K562 (cell line): Measurements from ENCODE around the gene CCNYL1. TPM values are rescaled to one million over a fixed set of nuclear protein-coding genes. Genes with fewer than 3 reads are reported as not detected.

Experiments
- BCL6 ChIP-seq: fragments of 250-450 bp; sonication (Bioruptor Pico); IDR thresholded peaks from 2 replicates; pipeline ENCODE4 v1.4.0; 2020
- BRCA1 ChIP-seq, 2 experiments: fragments of 450-650 bp in 1 of 2; sonication (generic) in 1 of 2; formaldehyde crosslinking in 1 of 2; IDR thresholded peaks; 2 replicates each; pipeline versions ENCODE4 v1.5.0 to v1.6.1; 2017 to 2020; ENCODE audit warnings: mild to moderate bottlenecking in 1 of 2, missing genetic modification reagents in 1 of 2
- EHMT2 ChIP-seq: fragments of 450-650 bp; IDR thresholded peaks from 2 replicates; pipeline ENCODE4 v1.6.1; 2018; ENCODE audit warnings: antibody characterized with exemption
- ELF1 ChIP-seq: fragments of 200-800 bp; sonication (Bioruptor generic); IDR thresholded peaks from 2 replicates; pipeline ENCODE4 v1.6.1; 2016; ENCODE audit warnings: missing genetic modification characterization, missing compliant biosample characterization
- ILF3 ChIP-seq: fragments of 450-650 bp; IDR thresholded peaks from 2 replicates; pipeline ENCODE4 v1.6.1; 2018; ENCODE audit warnings: antibody characterized with exemption, mild to moderate bottlenecking, moderate library complexity, borderline replicate concordance
- MBD2 ChIP-seq: sonication (generic); IDR thresholded peaks from 2 replicates; pipeline ENCODE4 v1.6.1; 2016; ENCODE audit warnings: low read depth, borderline replicate concordance
- MECOM ChIP-seq: fragments of 250-450 bp; sonication (Bioruptor Pico); IDR thresholded peaks from 2 replicates; pipeline ENCODE4 v1.8.0; 2022; ENCODE audit warnings: inconsistent platforms
- NELFE ChIP-seq: IDR thresholded peaks from 2 replicates; pipeline ENCODE4 v1.6.1; 2011; ENCODE audit warnings: mild to moderate bottlenecking; ENCODE audit not compliant: insufficient read depth, insufficient read length
- PPARD ChIP-seq: fragments of 250-450 bp; sonication (Bioruptor Pico); IDR thresholded peaks from 2 replicates; pipeline ENCODE4 v1.8.0; 2022; ENCODE audit warnings: inconsistent platforms, mild to moderate bottlenecking, moderate library complexity
- PTRF ChIP-seq: fragments of 450-650 bp; IDR thresholded peaks from 2 replicates; pipeline ENCODE4 v1.6.1; 2016; ENCODE audit warnings: mild to moderate bottlenecking, missing genetic modification characterization, missing compliant biosample characterization
- RFX5 ChIP-seq: IDR thresholded peaks from 2 replicates; pipeline ENCODE4 v1.6.1; 2011; ENCODE audit warnings: low read depth, mild to moderate bottlenecking, improper control_type of control experiment, low read length
- SLC30A9 ChIP-seq: fragments of 250-450 bp; sonication (Bioruptor Pico); IDR thresholded peaks from 2 replicates; pipeline ENCODE4 v1.8.0; 2022; ENCODE audit warnings: mild to moderate bottlenecking, moderate library complexity
- SMARCA4 ChIP-seq: fragments of 450-650 bp; IDR thresholded peaks from 2 replicates; pipeline ENCODE4 v1.6.1; 2016
- ZNF184 ChIP-seq: sonication (generic); formaldehyde crosslinking; IDR thresholded peaks from 2 replicates; pipeline ENCODE4 v1.5.0; 2020; ENCODE audit warnings: missing genetic modification reagents
- ZNF217 ChIP-seq: sonication (generic); formaldehyde crosslinking; IDR thresholded peaks from 2 replicates; pipeline ENCODE4 v1.8.0; 2022; ENCODE audit warnings: mild to moderate bottlenecking, missing genetic modification reagents
- polyA plus RNA-seq, 8 experiments: library from polyadenylated mRNA; depleted of rRNA in 4 of 8; stranded (reverse) in 5 of 8; unstranded in 3 of 8; fragments of >200 nt; fragmentation: Nextera tagmentation in 2 of 8; fragmentation: Illumina TruSeq in 1 of 8; extraction: Ambion mirVana in 2 of 8; extraction: Trizol in 1 of 8; gene quantifications; 2 replicates each; pipeline versions ENCODE4 v1.2.1 to v1.2.3, GENCODE V29; 2011 to 2014; ENCODE audit warnings: inconsistent platforms in 1 of 8, missing spikeins in 1 of 8
- total RNA-seq, 7 experiments: library from RNA; depleted of rRNA in 6 of 7; stranded (reverse); fragments of >200 nt in 6 of 7; fragmentation: Illumina TruSeq in 2 of 7; extraction: Trizol in 2 of 7; gene quantifications; 2 replicates each; pipeline versions ENCODE4 v1.2.1 to v1.2.3, GENCODE V29; 2011 to 2021; ENCODE audit warnings: low replicate concordance in 1 of 7
- TF ChIP-seq, protein P1 (sequence below): fragments of 450-650 bp; IDR thresholded peaks from 2 replicates; pipeline ENCODE4 v1.6.1; 2018; ENCODE audit not compliant: partially characterized antibody
- TF ChIP-seq, protein P2 (sequence below): fragments of 450-650 bp; conservative IDR thresholded peaks from 2 replicates; pipeline ENCODE4 v1.6.1; 2016; ENCODE audit warnings: missing genetic modification characterization, low read depth, mild to moderate bottlenecking, missing compliant biosample characterization, moderate library complexity
- TF ChIP-seq, protein P3 (sequence below): fragments of 250-450 bp; sonication (Bioruptor Pico); IDR thresholded peaks from 2 replicates; pipeline ENCODE4 v1.5.0; 2022; ENCODE audit warnings: mild to moderate bottlenecking
- TF ChIP-seq, protein P4 (sequence below), 3 experiments: fragments of 200-800 bp in 1 of 3; sonication (Bioruptor generic) in 1 of 3; sonication (generic) in 1 of 3; formaldehyde crosslinking in 1 of 3; IDR thresholded peaks; 2 replicates each; pipeline versions ENCODE4 v1.6.1 to v1.8.0; 2016 to 2022; ENCODE audit warnings: mild to moderate bottlenecking in 2 of 3, missing compliant biosample characterization in 2 of 3, missing genetic modification characterization in 2 of 3, missing genetic modification reagents in 1 of 3

The CCNYL1 gene
- total and polyA plus RNA-seq, 9 of the 15 experiments (the other 6 are each of a cell fraction or from before 2014, with no cell fraction given) = 1.9 to 7.5 (median 4.7) TPM

DNA sequence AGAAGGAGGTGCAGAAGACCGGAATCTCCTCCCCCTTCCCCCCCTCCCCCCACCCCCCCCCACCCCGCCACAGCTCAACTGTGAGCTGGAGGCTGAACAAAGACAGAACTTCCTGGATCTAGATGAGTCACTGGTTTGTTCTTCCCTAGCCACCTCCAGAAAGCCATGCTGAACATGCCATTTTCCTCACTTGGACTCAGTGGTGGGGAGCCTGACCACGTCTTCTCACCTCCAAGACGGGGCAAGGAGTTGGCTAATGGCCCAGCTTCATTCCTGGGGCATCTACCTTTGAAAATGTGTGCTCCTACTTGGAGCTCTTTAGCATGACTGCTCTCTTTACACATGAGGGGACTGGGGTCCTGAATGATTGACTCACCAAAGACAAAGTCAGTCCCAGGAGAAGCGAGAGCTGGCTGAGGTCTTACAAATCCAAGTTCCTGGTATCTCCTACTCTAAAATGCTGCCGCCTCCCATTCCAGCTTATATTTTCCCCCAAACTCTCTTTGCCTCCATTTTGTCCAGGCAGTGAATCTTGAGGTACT is 80.9 kb downstream of the CCNYL1 start (continued):
- TF ChIP-seq, protein P1, sequence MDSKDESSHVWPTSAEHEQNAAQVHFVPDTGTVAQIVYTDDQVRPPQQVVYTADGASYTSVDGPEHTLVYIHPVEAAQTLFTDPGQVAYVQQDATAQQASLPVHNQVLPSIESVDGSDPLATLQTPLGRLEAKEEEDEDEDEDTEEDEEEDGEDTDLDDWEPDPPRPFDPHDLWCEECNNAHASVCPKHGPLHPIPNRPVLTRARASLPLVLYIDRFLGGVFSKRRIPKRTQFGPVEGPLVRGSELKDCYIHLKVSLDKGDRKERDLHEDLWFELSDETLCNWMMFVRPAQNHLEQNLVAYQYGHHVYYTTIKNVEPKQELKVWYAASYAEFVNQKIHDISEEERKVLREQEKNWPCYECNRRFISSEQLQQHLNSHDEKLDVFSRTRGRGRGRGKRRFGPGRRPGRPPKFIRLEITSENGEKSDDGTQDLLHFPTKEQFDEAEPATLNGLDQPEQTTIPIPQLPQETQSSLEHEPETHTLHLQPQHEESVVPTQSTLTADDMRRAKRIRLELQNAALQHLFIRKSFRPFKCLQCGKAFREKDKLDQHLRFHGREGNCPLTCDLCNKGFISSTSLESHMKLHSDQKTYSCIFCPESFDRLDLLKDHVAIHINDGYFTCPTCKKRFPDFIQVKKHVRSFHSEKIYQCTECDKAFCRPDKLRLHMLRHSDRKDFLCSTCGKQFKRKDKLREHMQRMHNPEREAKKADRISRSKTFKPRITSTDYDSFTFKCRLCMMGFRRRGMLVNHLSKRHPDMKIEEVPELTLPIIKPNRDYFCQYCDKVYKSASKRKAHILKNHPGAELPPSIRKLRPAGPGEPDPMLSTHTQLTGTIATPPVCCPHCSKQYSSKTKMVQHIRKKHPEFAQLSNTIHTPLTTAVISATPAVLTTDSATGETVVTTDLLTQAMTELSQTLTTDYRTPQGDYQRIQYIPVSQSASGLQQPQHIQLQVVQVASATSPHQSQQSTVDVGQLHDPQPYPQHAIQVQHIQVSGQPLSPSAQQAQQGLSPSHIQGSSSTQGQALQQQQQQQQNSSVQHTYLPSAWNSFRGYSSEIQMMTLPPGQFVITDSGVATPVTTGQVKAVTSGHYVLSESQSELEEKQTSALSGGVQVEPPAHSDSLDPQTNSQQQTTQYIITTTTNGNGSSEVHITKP = no peak
- TF ChIP-seq PPARD (CRISPR knock-in tag) = no peak
- TF ChIP-seq ELF1 (tag) = peak; percentile 49
- TF ChIP-seq, protein P2, sequence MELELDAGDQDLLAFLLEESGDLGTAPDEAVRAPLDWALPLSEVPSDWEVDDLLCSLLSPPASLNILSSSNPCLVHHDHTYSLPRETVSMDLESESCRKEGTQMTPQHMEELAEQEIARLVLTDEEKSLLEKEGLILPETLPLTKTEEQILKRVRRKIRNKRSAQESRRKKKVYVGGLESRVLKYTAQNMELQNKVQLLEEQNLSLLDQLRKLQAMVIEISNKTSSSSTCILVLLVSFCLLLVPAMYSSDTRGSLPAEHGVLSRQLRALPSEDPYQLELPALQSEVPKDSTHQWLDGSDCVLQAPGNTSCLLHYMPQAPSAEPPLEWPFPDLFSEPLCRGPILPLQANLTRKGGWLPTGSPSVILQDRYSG (tag) = peak; percentile 91
- TF ChIP-seq NELFE = no peak
- TF ChIP-seq, protein P3, sequence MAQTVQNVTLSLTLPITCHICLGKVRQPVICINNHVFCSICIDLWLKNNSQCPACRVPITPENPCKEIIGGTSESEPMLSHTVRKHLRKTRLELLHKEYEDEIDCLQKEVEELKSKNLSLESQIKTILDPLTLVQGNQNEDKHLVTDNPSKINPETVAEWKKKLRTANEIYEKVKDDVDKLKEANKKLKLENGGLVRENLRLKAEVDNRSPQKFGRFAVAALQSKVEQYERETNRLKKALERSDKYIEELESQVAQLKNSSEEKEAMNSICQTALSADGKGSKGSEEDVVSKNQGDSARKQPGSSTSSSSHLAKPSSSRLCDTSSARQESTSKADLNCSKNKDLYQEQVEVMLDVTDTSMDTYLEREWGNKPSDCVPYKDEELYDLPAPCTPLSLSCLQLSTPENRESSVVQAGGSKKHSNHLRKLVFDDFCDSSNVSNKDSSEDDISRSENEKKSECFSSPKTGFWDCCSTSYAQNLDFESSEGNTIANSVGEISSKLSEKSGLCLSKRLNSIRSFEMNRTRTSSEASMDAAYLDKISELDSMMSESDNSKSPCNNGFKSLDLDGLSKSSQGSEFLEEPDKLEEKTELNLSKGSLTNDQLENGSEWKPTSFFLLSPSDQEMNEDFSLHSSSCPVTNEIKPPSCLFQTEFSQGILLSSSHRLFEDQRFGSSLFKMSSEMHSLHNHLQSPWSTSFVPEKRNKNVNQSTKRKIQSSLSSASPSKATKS = no peak
- TF ChIP-seq, protein P4, sequence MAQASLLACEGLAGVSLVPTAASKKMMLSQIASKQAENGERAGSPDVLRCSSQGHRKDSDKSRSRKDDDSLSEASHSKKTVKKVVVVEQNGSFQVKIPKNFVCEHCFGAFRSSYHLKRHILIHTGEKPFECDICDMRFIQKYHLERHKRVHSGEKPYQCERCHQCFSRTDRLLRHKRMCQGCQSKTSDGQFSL (CRISPR knock-in tag; IDR thresholded peaks at IDR 0.05) = peak; percentile 64; the same call in 1 of the 2 replicates
- TF ChIP-seq, protein P4 (tag; IDR thresholded peaks at IDR 0.05) = peak; percentile 52 to 54; a peak in 1 of 4 replicates
- 0 out of 2 replicates have a peak, but pooled peaks have one; percentile 18 for TF ChIP-seq SMARCA4
- TF ChIP-seq ZNF217 (CRISPR knock-in tag) = no peak
- no peak for TF ChIP-seq MBD2
- no peak for TF ChIP-seq BRCA1 (IDR thresholded peaks at IDR 0.05)
- no peak for TF ChIP-seq BRCA1 (CRISPR knock-in tag; IDR thresholded peaks at IDR 0.05)
- no peak for TF ChIP-seq ILF3
- TF ChIP-seq SLC30A9 (CRISPR knock-in tag) = no peak
- peak; percentile 67; the same call in 1 of the 2 replicates for TF ChIP-seq EHMT2
- TF ChIP-seq ZNF184 (CRISPR knock-in tag) = no peak
- TF ChIP-seq PTRF (tag) = no peak
- 0 out of 2 replicates have a peak, but pooled peaks have one; percentile 33 for TF ChIP-seq MECOM
- TF ChIP-seq BCL6 (CRISPR knock-in tag) = no peak
- no peak for TF ChIP-seq RFX5
